ENCODE data around the gene GIMAP8.

Gene GIMAP8

GRCh38 chr7:150468241-150468640, 17.8 kb downstream of the GIMAP8 start:
- H3K27me3 Mint-ChIP-seq (ENCODE audit: low read depth, poor library complexity) = no peaks in the 10 kb centered on the region
- no peak for TF ChIP-seq CTCF (IDR thresholded peaks at IDR 0.05)
- peaks cover 11% of the 10 kb centered on the region for H3K4me1 Mint-ChIP-seq
- H3K4me3 Mint-ChIP-seq = no peak overlapping the region
- peaks cover 4% of the 10 kb centered on the region for H3K9me3 Mint-ChIP-seq
- peaks cover under 1% of the 10 kb centered on the region for H3K36me3 Mint-ChIP-seq (ENCODE audit: low read depth)
- H3K27ac Mint-ChIP-seq = no peak overlapping the region
- DNase-seq = no peak

GRCh38 chr7:150471886-150472285, 21.5 kb downstream of the GIMAP8 start:
- peaks cover 11% of the 10 kb centered on the region for H3K4me1 Mint-ChIP-seq
- peaks cover 9% of the 10 kb centered on the region for H3K9me3 Mint-ChIP-seq
- no peak for DNase-seq
- H3K27ac Mint-ChIP-seq = no peak overlapping the region
- TF ChIP-seq CTCF (IDR thresholded peaks at IDR 0.05) = no peak
- no peaks in the 10 kb centered on the region for H3K36me3 Mint-ChIP-seq (ENCODE audit: low read depth)
- no peaks in the 10 kb centered on the region for H3K27me3 Mint-ChIP-seq (ENCODE audit: low read depth, poor library complexity)
- no peak overlapping the region for H3K4me3 Mint-ChIP-seq

GRCh38 chr7:150473902-150474301, 23.5 kb downstream of the GIMAP8 start:
- peaks cover 11% of the 10 kb centered on the region for H3K4me1 Mint-ChIP-seq
- peaks cover 9% of the 10 kb centered on the region for H3K9me3 Mint-ChIP-seq
- no peak for TF ChIP-seq CTCF (IDR thresholded peaks at IDR 0.05)
- peak overlapping the region; percentile 15 for H3K27ac Mint-ChIP-seq
- no peak for DNase-seq
- no peaks in the 10 kb centered on the region for H3K27me3 Mint-ChIP-seq (ENCODE audit: low read depth, poor library complexity)
- H3K4me3 Mint-ChIP-seq = no peak overlapping the region
- H3K36me3 Mint-ChIP-seq (ENCODE audit: low read depth) = no peaks in the 10 kb centered on the region

GRCh38 chr7:150476285-150476684, 25.9 kb downstream of the GIMAP8 start:
- Mint-ChIP-seq H3K27me3 (ENCODE audit: low read depth, poor library complexity) (peaks cover 3% of the 10 kb centered on the region), H3K36me3 (ENCODE audit: low read depth) (no peaks in the 10 kb centered on the region), H3K27ac (no peak overlapping the region), H3K4me1 (peaks cover 11% of the 10 kb centered on the region), H3K9me3 (peaks cover 9% of the 10 kb centered on the region), H3K4me3 (no peak overlapping the region)
- TF ChIP-seq CTCF (IDR thresholded peaks at IDR 0.05) = no peak
- no peak for DNase-seq

GRCh38 chr7:150476819-150477631, 26.6 kb downstream of the GIMAP8 start:
- no peak for DNase-seq
- Mint-ChIP-seq H3K4me1 (peaks cover 8% of the 10 kb centered on the region), H3K36me3 (ENCODE audit: low read depth) (no peaks in the 10 kb centered on the region), H3K27me3 (ENCODE audit: low read depth, poor library complexity) (peaks cover 3% of the 10 kb centered on the region), H3K27ac (no peak overlapping the region), H3K9me3 (peaks cover 9% of the 10 kb centered on the region), H3K4me3 (no peak overlapping the region)
- no peak for TF ChIP-seq CTCF (IDR thresholded peaks at IDR 0.05)
